B cell (primary cell): Measurements from ENCODE around the gene SLC9A3. TPM values are rescaled to one million over a fixed set of nuclear protein-coding genes. Genes with fewer than 3 reads are reported as not detected.

Experiments used
- ATAC-seq: fragments of 200-7000 bp; cut with Tn5 transposase; one replicate; pipeline ENCODE4 v1.10.0; 2021; ENCODE audit warnings: low read depth, mild to moderate bottlenecking, moderate number of reproducible peaks, moderate library complexity
- CTCF ChIA-PET: fragments of 350-600 bp; sonication (Branson Sonifier 250); formaldehyde crosslinking; loops from one replicate; lab custom pipeline; 2021; ENCODE audit warnings: antibody characterized with exemption, inconsistent platforms; lab: Charles Lee
- POLR2A ChIA-PET: fragments of 350-600 bp; sonication (Branson Sonifier 250); formaldehyde crosslinking; loops from one replicate; lab custom pipeline; 2021; ENCODE audit warnings: antibody characterized with exemption; lab: Charles Lee
- DNase-seq: peaks from one replicate; pipeline ENCODE4 v3.0.0; 2013
- H2AFZ ChIP-seq: 2 replicates; pipeline ENCODE4 v1.6.1; 2012; ENCODE audit warnings: mild to moderate bottlenecking, low read depth, low read length; ENCODE audit not compliant: insufficient read depth, poor library complexity, severe bottlenecking
- H3K27ac ChIP-seq, 2 donors: 1 replicate in 1 of 2; 2 replicates in 1 of 2; pipeline ENCODE4 v1.5.1; 2012 to 2013; ENCODE audit warnings: low read length in 2 of 2, mild to moderate bottlenecking in 2 of 2, moderate library complexity in 1 of 2
- H3K27me3 ChIP-seq, 4 experiments: fragments of 200-600 bp in 1 of 4; sonication (generic) in 1 of 4; replicated peaks in 1 of 4; 1 replicate in 2 of 4; 2 replicates in 2 of 4; pipeline versions ENCODE4 v1.6.1 to v1.7.0; 2013 to 2016; ENCODE audit warnings: low read length in 3 of 4, mild to moderate bottlenecking in 2 of 4, mixed read lengths in 1 of 4, moderate library complexity in 1 of 4; ENCODE audit not compliant: insufficient read depth in 4 of 4, control insufficient read depth in 3 of 4; ENCODE audit errors: control extremely low read depth in 1 of 4
- H3K36me3 ChIP-seq, 2 experiments: replicated peaks in 1 of 2; 1 replicate in 1 of 2; 2 replicates in 1 of 2; pipeline versions ENCODE4 v1.6.1 to v1.7.1; 2013; ENCODE audit warnings: low read length in 1 of 2; ENCODE audit not compliant: insufficient read depth in 2 of 2, control insufficient read depth in 1 of 2; ENCODE audit errors: control extremely low read depth in 1 of 2, extremely low read depth in 1 of 2
- H3K4me1 ChIP-seq, 2 donors: fragments of 200-600 bp in 1 of 2; sonication (generic) in 1 of 2; 1 replicate in 1 of 2; 2 replicates in 1 of 2; pipeline versions ENCODE4 v1.5.1 to v1.6.1; 2013 to 2017; ENCODE audit warnings: low read length in 2 of 2; ENCODE audit not compliant: control insufficient read depth in 2 of 2, insufficient read depth in 2 of 2
- H3K4me2 ChIP-seq: replicated peaks from 2 replicates; pipeline ENCODE3; 2012; ENCODE audit warnings: mild to moderate bottlenecking, low read depth, low read length; ENCODE audit not compliant: poor library complexity, severe bottlenecking
- H3K4me3 ChIP-seq, 5 experiments: fragments of 200-600 bp in 1 of 5; sonication (generic) in 1 of 5; 1 replicate in 3 of 5; 2 replicates in 2 of 5; pipeline versions ENCODE4 v1.5.1 to v1.7.0; 2011 to 2016; ENCODE audit warnings: low read length in 4 of 5, mild to moderate bottlenecking in 4 of 5, low read depth in 2 of 5, control low read depth in 1 of 5, moderate library complexity in 1 of 5; ENCODE audit not compliant: insufficient read depth in 1 of 5; ENCODE audit errors: control extremely low read depth in 1 of 5, extremely low read depth in 1 of 5
- H3K79me2 ChIP-seq: fragments of 200-600 bp; sonication (generic); one replicate; pipeline ENCODE4 v1.6.0; 2016; ENCODE audit warnings: low read length; ENCODE audit not compliant: control insufficient read depth, insufficient read depth
- H3K9ac ChIP-seq: fragments of 200-600 bp; sonication (generic); 2 replicates; pipeline ENCODE4 v1.6.1; 2017; ENCODE audit warnings: mild to moderate bottlenecking, low read length, moderate library complexity
- H3K9me3 ChIP-seq, 3 donors: one replicate each; pipeline versions ENCODE4 v1.6.1 to v1.7.1; 2013; ENCODE audit warnings: low read length in 2 of 3; ENCODE audit not compliant: control insufficient read depth in 2 of 3, insufficient read depth in 1 of 3; ENCODE audit errors: control extremely low read depth in 1 of 3
- H4K20me1 ChIP-seq: 2 replicates; pipeline ENCODE4 v1.6.0; 2012; ENCODE audit warnings: mild to moderate bottlenecking, low read length; ENCODE audit not compliant: insufficient read depth, control insufficient read depth, poor library complexity, severe bottlenecking
- H3K27ac Mint-ChIP-seq: one replicate; pipeline ENCODE4 v1.8.0; 2021; ENCODE audit warnings: mixed read lengths
- H3K27me3 Mint-ChIP-seq: one replicate; pipeline ENCODE4 v1.8.0; 2021; ENCODE audit warnings: mixed read lengths
- H3K4me1 Mint-ChIP-seq: one replicate; pipeline ENCODE4 v1.8.0; 2021; ENCODE audit warnings: mixed read lengths
- H3K4me3 Mint-ChIP-seq: one replicate; pipeline ENCODE4 v1.8.0; 2021; ENCODE audit warnings: mixed read lengths
- H3K9me3 Mint-ChIP-seq: one replicate; pipeline ENCODE4 v1.8.0; 2022; ENCODE audit warnings: mixed read lengths; ENCODE audit not compliant: insufficient read depth
- EZH2 ChIP-seq: IDR thresholded peaks from 2 replicates; pipeline ENCODE4 v1.6.1; 2012; ENCODE audit warnings: borderline replicate concordance, low read depth, mild to moderate bottlenecking, moderate library complexity, low read length; ENCODE audit not compliant: insufficient read depth, poor library complexity, severe bottlenecking
- WGBS: methylation state at CpG from one replicate; pipeline ENCODE4 v1.1.5; 2013; ENCODE audit warnings: missing lambda C conversion rate; ENCODE audit not compliant: insufficient coverage; 5-methylcytosine and 5-hydroxymethylcytosine counted together
- intact Hi-C: fragments of 100-400 bp; cut with micrococcal nuclease; formaldehyde crosslinking; loops from one replicate; pipeline ENCODE4 v1.10.0; 2022
- polyA plus RNA-seq: library from polyadenylated mRNA; depleted of rRNA; stranded (reverse); fragments of >200 nt; gene quantifications from 2 replicates; pipeline ENCODE4 v1.2.3, GENCODE V29; 2012
- total RNA-seq, 2 donors: library from RNA; stranded (reverse); fragments of 120-200 nt in 1 of 2; gene quantifications; 1 replicate in 1 of 2; 2 replicates in 1 of 2; pipeline versions ENCODE4 v1.2.3 to v1.2.4, GENCODE V29; 2013 to 2022
- TF ChIP-seq, protein P1 (sequence below): fragments of 200-600 bp; IDR thresholded peaks from one replicate; pipeline ENCODE4 v1.8.0; 2022; ENCODE audit warnings: antibody characterized with exemption, mild to moderate bottlenecking

The SLC9A3 gene
- total and polyA plus RNA-seq, 2 donors (not counting 1 experiment from before 2014, with no cell fraction given) = 0.84 to 2.0 TPM

DNA sequence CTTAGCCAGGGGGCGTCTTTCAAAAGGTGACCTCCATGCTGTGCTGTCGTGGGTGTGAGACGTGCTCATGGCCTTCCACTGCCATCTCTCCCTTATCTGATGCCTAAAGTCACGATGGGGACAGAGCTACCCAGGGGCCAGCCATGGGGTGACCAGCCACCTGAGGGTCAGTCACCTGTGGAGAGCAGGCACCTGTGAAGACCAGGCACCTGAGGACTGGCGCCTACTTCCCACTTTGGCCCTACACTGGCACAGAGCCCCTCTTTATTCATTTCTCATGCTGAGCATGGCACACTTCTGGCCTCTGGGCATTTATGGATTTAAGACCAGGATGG is 87.6 kb downstream of the SLC9A3 start:
- Histone ChIP-seq H3K27me3 (peaks cover 0 to 7% (median 0%) of the 10 kb centered on the region in 4 experiments), H3K27ac (no peak overlapping the region), H3K9ac (no peak overlapping the region), H4K20me1 (no peaks in the 10 kb centered on the region), H3K4me3 (no peak overlapping the region), H3K9me3 (no peaks in the 10 kb centered on the region), H3K4me1 (no peaks in the 10 kb centered on the region), H3K4me2 (no peak overlapping the region), H3K79me2 (no peaks in the 10 kb centered on the region), H3K36me3 (no peaks in the 10 kb centered on the region), H2AFZ (no peak overlapping the region)
- ChIA-PET POLR2A (no interaction called here), CTCF (no interaction called here)
- H3K4me3 Mint-ChIP-seq = no peak overlapping the region
- H3K4me1 Mint-ChIP-seq = no peaks in the 10 kb centered on the region
- peaks cover 7% of the 10 kb centered on the region for H3K27me3 Mint-ChIP-seq
- TF ChIP-seq, protein P1, sequence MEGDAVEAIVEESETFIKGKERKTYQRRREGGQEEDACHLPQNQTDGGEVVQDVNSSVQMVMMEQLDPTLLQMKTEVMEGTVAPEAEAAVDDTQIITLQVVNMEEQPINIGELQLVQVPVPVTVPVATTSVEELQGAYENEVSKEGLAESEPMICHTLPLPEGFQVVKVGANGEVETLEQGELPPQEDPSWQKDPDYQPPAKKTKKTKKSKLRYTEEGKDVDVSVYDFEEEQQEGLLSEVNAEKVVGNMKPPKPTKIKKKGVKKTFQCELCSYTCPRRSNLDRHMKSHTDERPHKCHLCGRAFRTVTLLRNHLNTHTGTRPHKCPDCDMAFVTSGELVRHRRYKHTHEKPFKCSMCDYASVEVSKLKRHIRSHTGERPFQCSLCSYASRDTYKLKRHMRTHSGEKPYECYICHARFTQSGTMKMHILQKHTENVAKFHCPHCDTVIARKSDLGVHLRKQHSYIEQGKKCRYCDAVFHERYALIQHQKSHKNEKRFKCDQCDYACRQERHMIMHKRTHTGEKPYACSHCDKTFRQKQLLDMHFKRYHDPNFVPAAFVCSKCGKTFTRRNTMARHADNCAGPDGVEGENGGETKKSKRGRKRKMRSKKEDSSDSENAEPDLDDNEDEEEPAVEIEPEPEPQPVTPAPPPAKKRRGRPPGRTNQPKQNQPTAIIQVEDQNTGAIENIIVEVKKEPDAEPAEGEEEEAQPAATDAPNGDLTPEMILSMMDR = no peak
- TF ChIP-seq EZH2 = no peak
- no peak for DNase-seq
- no peak for ATAC-seq
- intact Hi-C loops = no loop called here
- no peaks in the 10 kb centered on the region for H3K9me3 Mint-ChIP-seq
- 87% methylated on average over 5 of the region's 5 CpGs for WGBS
- H3K27ac Mint-ChIP-seq = no peak overlapping the region

DNA sequence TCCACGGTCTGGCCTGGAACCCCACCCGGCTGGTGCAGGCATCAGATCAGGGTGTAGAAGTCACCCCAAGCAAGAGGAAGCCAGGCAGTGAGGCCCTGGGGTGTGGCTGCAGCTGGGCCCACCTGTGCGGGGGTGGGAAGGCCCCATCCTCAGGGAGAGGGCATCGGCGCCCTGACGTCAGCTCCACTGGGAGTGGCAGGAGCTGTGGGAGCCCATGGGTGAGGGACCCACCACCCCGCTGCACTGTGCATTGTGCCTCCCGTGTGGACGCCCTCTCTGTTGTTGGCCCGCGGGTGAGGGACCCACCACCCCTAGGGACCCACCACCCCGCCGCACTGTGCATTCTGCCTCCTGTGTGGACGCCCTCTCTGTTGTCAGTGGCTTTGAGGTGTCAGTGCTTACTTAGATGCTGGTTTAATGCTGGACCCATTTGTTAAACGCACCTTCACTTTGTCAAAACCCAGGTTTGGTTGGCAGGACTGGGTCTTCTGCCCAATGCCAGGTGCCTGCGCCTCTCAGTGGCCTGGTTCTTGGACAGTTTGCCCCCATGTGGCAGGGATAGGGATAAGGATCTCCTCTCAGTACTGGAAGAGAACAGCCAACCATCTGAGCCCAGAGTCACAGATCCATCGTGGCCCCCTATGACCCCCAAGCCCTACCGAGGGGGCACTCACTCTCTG is 88.1 kb downstream of the SLC9A3 start:
- no peak for ATAC-seq
- Mint-ChIP-seq H3K9me3 (no peaks in the 10 kb centered on the region), H3K4me3 (no peak overlapping the region), H3K27ac (no peak overlapping the region), H3K4me1 (no peaks in the 10 kb centered on the region), H3K27me3 (peaks cover 8% of the 10 kb centered on the region)
- H3K27ac ChIP-seq = no peak overlapping the region
- H3K36me3 ChIP-seq = no peaks in the 10 kb centered on the region
- TF ChIP-seq EZH2 = no peak
- TF ChIP-seq, protein P1 = no peak
- no peaks in the 10 kb centered on the region for H3K4me1 ChIP-seq
- no peaks in the 10 kb centered on the region for H3K9me3 ChIP-seq
- H4K20me1 ChIP-seq = no peaks in the 10 kb centered on the region
- H3K4me2 ChIP-seq = no peak overlapping the region
- peaks cover 0 to 8% (median 0%) of the 10 kb centered on the region in 4 experiments for H3K27me3 ChIP-seq
- H2AFZ ChIP-seq = no peak overlapping the region
- no peak overlapping the region for H3K4me3 ChIP-seq
- 89% methylated on average over 18 of the region's 18 CpGs for WGBS
- ChIA-PET POLR2A (no interaction called here), CTCF (no interaction called here)
- no peak overlapping the region for H3K9ac ChIP-seq
- intact Hi-C loops = no loop called here
- no peaks in the 10 kb centered on the region for H3K79me2 ChIP-seq
- DNase-seq = no peak
